ENCODE data around the gene KDELR1.
A peak's percentile ranks its signal among the peaks of the same experiment; 100 is the strongest.

The KDELR1 gene

GRCh38 chr19:48391100-48392005 is at the start of gene KDELR1:
Gene KDELR1, minus strand, starts transcription at chr19:48391551. Its CDS starts 193 bp downstream, at chr19:48391358.
- DNase-seq (ENCODE audit: low spot score), result peak; percentile 79

GRCh38 chr19:48436586-48436985 is 45.2 kb upstream of the KDELR1 start:
- DNase-seq (ENCODE audit: low spot score), result no peak

GRCh38 chr19:48433337-48433736 is 42.0 kb upstream of the KDELR1 start:
- DNase-seq (ENCODE audit: low spot score), result no peak

GRCh38 chr19:48428670-48429069 is 37.3 kb upstream of the KDELR1 start:
- no peak for DNase-seq (ENCODE audit: low spot score)

- no peak for DNase-seq (ENCODE audit: low spot score)
Observed at GRCh38 chr19:48424694-48425219, 33.4 kb upstream of the KDELR1 start.

GRCh38 chr19:48421548-48421947 is 30.2 kb upstream of the KDELR1 start:
- DNase-seq (ENCODE audit: low spot score), result no peak

GRCh38 chr19:48419158-48419920 is 28.0 kb upstream of the KDELR1 start:
- DNase-seq (ENCODE audit: low spot score), result peak; percentile 82

- DNase-seq (ENCODE audit: low spot score), result no peak
Observed at GRCh38 chr19:48418317-48419064, 27.1 kb upstream of the KDELR1 start.

GRCh38 chr19:48417421-48417820 is 26.1 kb upstream of the KDELR1 start:
- DNase-seq (ENCODE audit: low spot score), result no peak

- DNase-seq (ENCODE audit: low spot score), result no peak
Observed at GRCh38 chr19:48415806-48416221, 24.5 kb upstream of the KDELR1 start.

GRCh38 chr19:48415395-48415794 is 24.0 kb upstream of the KDELR1 start:
- DNase-seq (ENCODE audit: low spot score), result peak; percentile 78

GRCh38 chr19:48413879-48414587 is 22.7 kb upstream of the KDELR1 start:
- DNase-seq (ENCODE audit: low spot score), result no peak

GRCh38 chr19:48405850-48406249 is 14.5 kb upstream of the KDELR1 start:
- DNase-seq (ENCODE audit: low spot score), result no peak

GRCh38 chr19:48405010-48405659 is 13.8 kb upstream of the KDELR1 start:
- no peak for DNase-seq (ENCODE audit: low spot score)

GRCh38 chr19:48403606-48404005 is 12.3 kb upstream of the KDELR1 start:
- peak; percentile 63 for DNase-seq (ENCODE audit: low spot score)

GRCh38 chr19:48401287-48401686 is 9.9 kb upstream of the KDELR1 start:
- DNase-seq (ENCODE audit: low spot score), result no peak

- DNase-seq (ENCODE audit: low spot score), result no peak
Observed at GRCh38 chr19:48400018-48400742, 8.8 kb upstream of the KDELR1 start.

- peak; percentile 87 for DNase-seq (ENCODE audit: low spot score)
Observed at GRCh38 chr19:48398375-48399235, 7.3 kb upstream of the KDELR1 start.

- no peak for DNase-seq (ENCODE audit: low spot score)
Observed at GRCh38 chr19:48398102-48398374, 6.7 kb upstream of the KDELR1 start.
